Measurements from ENCODE around the gene ZNF438.
"Not testable (repeated sequence)": the region's sequence is repeated elsewhere in the genome, so short reads cannot be mapped to it uniquely, and the experiment has no call there.

The ZNF438 gene

DNA sequence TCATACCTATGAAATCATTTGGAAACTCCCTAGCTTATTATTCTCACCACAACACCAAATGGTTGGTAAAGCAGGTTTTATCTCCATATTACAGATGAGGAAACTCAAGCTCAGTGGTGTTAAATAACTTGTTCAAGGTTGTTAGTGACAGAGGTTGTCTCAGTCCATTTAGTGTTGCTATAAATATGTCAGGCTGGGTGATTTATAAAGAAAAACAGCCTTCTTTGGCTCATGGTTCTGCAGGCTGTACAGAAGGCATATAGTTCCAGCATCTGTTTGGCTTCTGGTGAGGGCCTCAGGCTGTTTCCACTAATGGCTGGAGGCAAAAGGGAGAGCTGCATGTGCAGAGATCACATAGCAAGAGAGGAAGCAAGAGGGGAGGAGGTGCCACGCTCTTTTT, 96.6 kb downstream of the ZNF438 start:
- Histone ChIP-seq H3K27me3 (ENCODE audit: control insufficient read depth in 5 of 5, insufficient read depth in 4 of 5, low read length in 5 of 5) (no peaks in the 10 kb centered on the region), H3K36me3 (ENCODE audit: control insufficient read depth in 5 of 5, insufficient read depth in 5 of 5, low read length in 5 of 5) (peaks cover 0 to 30% (median 8%) of the 10 kb centered on the region in 5 donors), H3K9ac (ENCODE audit: low read length in 5 of 5) (no peak overlapping the region), H3K4me3 (ENCODE audit: low read depth in 1 of 5, low read length in 5 of 5) (no peak overlapping the region), H3K9me3 (ENCODE audit: control insufficient read depth in 5 of 5, low read length in 5 of 5) (no peaks in the 10 kb centered on the region), H3K27ac (ENCODE audit: low read depth, low read length) (no peak overlapping the region), H3K4me1 (ENCODE audit: control insufficient read depth in 5 of 5, insufficient read depth in 5 of 5, low read length in 5 of 5) (peaks cover 0 to 5% (median 2%) of the 10 kb centered on the region in 5 donors)

GRCh38 chr10:30931094-30931493, 100.6 kb downstream of the ZNF438 start:
- H3K27ac ChIP-seq (ENCODE audit: low read depth, low read length), result no peak overlapping the region
- no peaks in the 10 kb centered on the region for H3K27me3 ChIP-seq (ENCODE audit: control insufficient read depth in 5 of 5, insufficient read depth in 4 of 5, low read length in 5 of 5)
- peaks cover 3 to 34% (median 9%) of the 10 kb centered on the region in 5 donors for H3K36me3 ChIP-seq (ENCODE audit: control insufficient read depth in 5 of 5, insufficient read depth in 5 of 5, low read length in 5 of 5)
- H3K4me1 ChIP-seq (ENCODE audit: control insufficient read depth in 5 of 5, insufficient read depth in 5 of 5, low read length in 5 of 5), result peaks cover 0 to 13% (median 6%) of the 10 kb centered on the region in 5 donors
- no peak overlapping the region for H3K4me3 ChIP-seq (ENCODE audit: low read depth in 1 of 5, low read length in 5 of 5)
- no peaks in the 10 kb centered on the region for H3K9me3 ChIP-seq (ENCODE audit: control insufficient read depth in 5 of 5, low read length in 5 of 5)
- H3K9ac ChIP-seq (ENCODE audit: low read length in 5 of 5), result no peak overlapping the region

DNA sequence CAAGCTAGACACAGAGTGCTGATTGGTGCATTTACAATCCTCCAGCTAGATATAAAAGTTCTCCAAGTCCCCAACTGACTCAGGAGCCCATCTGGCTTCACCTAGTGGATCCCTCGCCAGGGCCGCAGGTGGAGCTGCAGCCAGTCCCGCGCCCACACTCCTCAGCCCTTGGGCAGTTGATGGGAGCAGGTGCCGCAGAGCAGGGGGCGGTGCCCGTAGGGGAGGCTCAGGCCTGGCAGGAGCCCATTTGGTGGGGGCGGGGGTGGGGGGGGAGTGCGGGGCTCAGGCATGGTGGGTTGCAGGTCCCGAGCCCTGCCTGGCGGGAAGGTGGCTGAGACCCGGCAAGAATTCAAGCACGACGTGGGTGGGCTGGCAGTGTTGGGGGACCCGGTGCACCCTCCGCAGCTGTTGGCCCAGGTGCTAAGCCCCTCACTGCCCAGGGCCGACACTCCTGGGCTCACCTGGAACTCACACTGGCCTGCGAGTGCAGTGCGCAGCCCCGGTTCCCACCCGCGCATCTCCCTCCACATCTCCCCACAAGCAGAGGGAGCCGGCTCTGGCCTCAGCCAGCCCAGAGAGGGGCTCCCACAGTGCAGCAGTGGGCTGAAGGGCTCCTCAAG, 101.7 kb downstream of the ZNF438 start:
- Histone ChIP-seq H3K27ac (ENCODE audit: low read depth, low read length) (no peak overlapping the region), H3K4me1 (ENCODE audit: control insufficient read depth in 5 of 5, insufficient read depth in 5 of 5, low read length in 5 of 5) (peaks cover 0 to 13% (median 6%) of the 10 kb centered on the region in 5 donors), H3K4me3 (ENCODE audit: low read depth in 1 of 5, low read length in 5 of 5) (no peak overlapping the region), H3K36me3 (ENCODE audit: control insufficient read depth in 5 of 5, insufficient read depth in 5 of 5, low read length in 5 of 5) (peaks cover 3 to 25% (median 9%) of the 10 kb centered on the region in 5 donors), H3K27me3 (ENCODE audit: control insufficient read depth in 5 of 5, insufficient read depth in 4 of 5, low read length in 5 of 5) (no peaks in the 10 kb centered on the region), H3K9ac (ENCODE audit: low read length in 5 of 5) (no peak overlapping the region), H3K9me3 (ENCODE audit: control insufficient read depth in 5 of 5, low read length in 5 of 5) (peaks cover 0 to 4% (median 0%) of the 10 kb centered on the region in 5 donors)

- Histone ChIP-seq H3K4me1 (ENCODE audit: control insufficient read depth in 5 of 5, insufficient read depth in 5 of 5, low read length in 5 of 5) (peaks cover 0 to 13% (median 6%) of the 10 kb centered on the region in 5 donors), H3K36me3 (ENCODE audit: control insufficient read depth in 5 of 5, insufficient read depth in 5 of 5, low read length in 5 of 5) (peaks cover 4 to 24% (median 9%) of the 10 kb centered on the region in 5 donors)
- not testable (repeated sequence) for H3K9me3 ChIP-seq (ENCODE audit: control insufficient read depth in 5 of 5, low read length in 5 of 5); H3K4me3 ChIP-seq (ENCODE audit: low read depth in 1 of 5, low read length in 5 of 5); H3K27me3 ChIP-seq (ENCODE audit: control insufficient read depth in 5 of 5, insufficient read depth in 4 of 5, low read length in 5 of 5); H3K9ac ChIP-seq (ENCODE audit: low read length in 5 of 5); H3K27ac ChIP-seq (ENCODE audit: low read depth, low read length)
Measured at GRCh38 chr10:30929311-30929729, 102.3 kb downstream of the ZNF438 start.

GRCh38 chr10:30928742-30929141, 102.9 kb downstream of the ZNF438 start:
- H3K27ac ChIP-seq (ENCODE audit: low read depth, low read length), result no peak overlapping the region
- peaks cover 0 to 7% (median 2%) of the 10 kb centered on the region in 5 donors for H3K9me3 ChIP-seq (ENCODE audit: control insufficient read depth in 5 of 5, low read length in 5 of 5)
- H3K4me3 ChIP-seq (ENCODE audit: low read depth in 1 of 5, low read length in 5 of 5), result no peak overlapping the region
- H3K4me1 ChIP-seq (ENCODE audit: control insufficient read depth in 5 of 5, insufficient read depth in 5 of 5, low read length in 5 of 5), result peaks cover 0 to 13% (median 6%) of the 10 kb centered on the region in 5 donors
- H3K9ac ChIP-seq (ENCODE audit: low read length in 5 of 5), result no peak overlapping the region
- H3K36me3 ChIP-seq (ENCODE audit: control insufficient read depth in 5 of 5, insufficient read depth in 5 of 5, low read length in 5 of 5), result peaks cover 7 to 28% (median 14%) of the 10 kb centered on the region in 5 donors
- H3K27me3 ChIP-seq (ENCODE audit: control insufficient read depth in 5 of 5, insufficient read depth in 4 of 5, low read length in 5 of 5), result no peaks in the 10 kb centered on the region

DNA sequence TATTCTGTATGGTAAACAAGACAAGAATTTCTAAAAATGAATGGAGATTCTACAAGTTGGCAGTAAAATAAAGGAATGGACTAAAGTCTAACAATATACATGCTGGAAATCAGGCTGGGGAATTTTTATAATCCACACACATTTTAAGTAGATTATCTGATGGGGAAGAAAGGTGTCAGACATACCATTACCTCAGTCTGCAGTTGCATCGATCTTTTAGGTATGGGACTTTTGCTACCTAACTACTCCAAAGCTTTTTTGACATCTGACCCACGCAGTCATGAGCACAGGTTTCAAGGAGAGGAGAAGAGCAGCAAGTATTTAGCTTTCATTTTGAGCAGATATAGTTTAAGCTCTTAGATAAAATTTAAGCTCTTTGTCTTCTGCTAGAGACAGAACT, 113.0 kb downstream of the ZNF438 start:
- no peaks in the 10 kb centered on the region for H3K9me3 ChIP-seq (ENCODE audit: control insufficient read depth in 5 of 5, low read length in 5 of 5)

DNA sequence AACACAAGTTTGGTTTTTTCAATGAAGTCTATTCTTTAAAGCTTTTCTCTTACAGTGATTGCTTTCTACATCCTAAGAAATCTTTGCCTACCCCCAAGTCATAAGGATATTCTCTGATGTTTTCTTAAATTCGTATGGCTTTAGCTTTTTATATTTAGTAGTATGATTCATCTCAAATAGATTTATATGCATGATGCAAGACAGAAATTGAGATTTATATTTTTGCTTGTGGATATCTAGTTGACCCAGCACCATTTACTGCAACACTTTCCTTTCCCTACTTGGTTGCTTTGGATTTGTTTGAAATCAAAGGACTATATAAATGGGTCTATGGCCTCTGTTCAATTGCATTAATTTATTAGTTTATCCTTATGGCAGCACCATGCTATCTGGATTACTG, 113.9 kb downstream of the ZNF438 start:
- Histone ChIP-seq H3K4me1 (ENCODE audit: control insufficient read depth in 5 of 5, insufficient read depth in 5 of 5, low read length in 5 of 5) (peaks cover 0 to 21% (median 9%) of the 10 kb centered on the region in 5 donors), H3K36me3 (ENCODE audit: control insufficient read depth in 5 of 5, insufficient read depth in 5 of 5, low read length in 5 of 5) (peaks cover 0 to 7% (median 0%) of the 10 kb centered on the region in 5 donors), H3K27ac (ENCODE audit: low read depth, low read length) (no peak overlapping the region), H3K4me3 (ENCODE audit: low read depth in 1 of 5, low read length in 5 of 5) (no peak overlapping the region), H3K9me3 (ENCODE audit: control insufficient read depth in 5 of 5, low read length in 5 of 5) (no peaks in the 10 kb centered on the region), H3K9ac (ENCODE audit: low read length in 5 of 5) (no peak overlapping the region), H3K27me3 (ENCODE audit: control insufficient read depth in 5 of 5, insufficient read depth in 4 of 5, low read length in 5 of 5) (no peaks in the 10 kb centered on the region)

More for the DNA sequence above, 113.0 kb downstream of the ZNF438 start:
- Histone ChIP-seq H3K36me3 (ENCODE audit: control insufficient read depth in 5 of 5, insufficient read depth in 5 of 5, low read length in 5 of 5) (peaks cover 0 to 7% (median 0%) of the 10 kb centered on the region in 5 donors), H3K27ac (ENCODE audit: low read depth, low read length) (no peak overlapping the region), H3K4me3 (ENCODE audit: low read depth in 1 of 5, low read length in 5 of 5) (no peak overlapping the region), H3K9ac (ENCODE audit: low read length in 5 of 5) (no peak overlapping the region), H3K27me3 (ENCODE audit: control insufficient read depth in 5 of 5, insufficient read depth in 4 of 5, low read length in 5 of 5) (no peaks in the 10 kb centered on the region), H3K4me1 (ENCODE audit: control insufficient read depth in 5 of 5, insufficient read depth in 5 of 5, low read length in 5 of 5) (peaks cover 0 to 12% (median 0%) of the 10 kb centered on the region in 5 donors)

GRCh38 chr10:30917067-30917466, 114.6 kb downstream of the ZNF438 start:
- H3K9me3 ChIP-seq (ENCODE audit: control insufficient read depth in 5 of 5, low read length in 5 of 5), result no peaks in the 10 kb centered on the region
- H3K9ac ChIP-seq (ENCODE audit: low read length in 5 of 5), result no peak overlapping the region
- H3K36me3 ChIP-seq (ENCODE audit: control insufficient read depth in 5 of 5, insufficient read depth in 5 of 5, low read length in 5 of 5), result peaks cover 0 to 5% (median 0%) of the 10 kb centered on the region in 5 donors
- no peaks in the 10 kb centered on the region for H3K27me3 ChIP-seq (ENCODE audit: control insufficient read depth in 5 of 5, insufficient read depth in 4 of 5, low read length in 5 of 5)
- no peak overlapping the region for H3K27ac ChIP-seq (ENCODE audit: low read depth, low read length)
- peaks cover 0 to 28% (median 16%) of the 10 kb centered on the region in 5 donors for H3K4me1 ChIP-seq (ENCODE audit: control insufficient read depth in 5 of 5, insufficient read depth in 5 of 5, low read length in 5 of 5)
- H3K4me3 ChIP-seq (ENCODE audit: low read depth in 1 of 5, low read length in 5 of 5), result no peak overlapping the region

GRCh38 chr10:30915146-30915545, 116.5 kb downstream of the ZNF438 start:
- Histone ChIP-seq H3K36me3 (ENCODE audit: control insufficient read depth in 5 of 5, insufficient read depth in 5 of 5, low read length in 5 of 5) (peaks cover 0 to 5% (median 0%) of the 10 kb centered on the region in 5 donors), H3K27ac (ENCODE audit: low read depth, low read length) (no peak overlapping the region), H3K9me3 (ENCODE audit: control insufficient read depth in 5 of 5, low read length in 5 of 5) (no peaks in the 10 kb centered on the region), H3K9ac (ENCODE audit: low read length in 5 of 5) (no peak overlapping the region), H3K4me1 (ENCODE audit: control insufficient read depth in 5 of 5, insufficient read depth in 5 of 5, low read length in 5 of 5) (peaks cover 0 to 36% (median 17%) of the 10 kb centered on the region in 5 donors), H3K4me3 (ENCODE audit: low read depth in 1 of 5, low read length in 5 of 5) (no peak overlapping the region), H3K27me3 (ENCODE audit: control insufficient read depth in 5 of 5, insufficient read depth in 4 of 5, low read length in 5 of 5) (no peaks in the 10 kb centered on the region)

DNA sequence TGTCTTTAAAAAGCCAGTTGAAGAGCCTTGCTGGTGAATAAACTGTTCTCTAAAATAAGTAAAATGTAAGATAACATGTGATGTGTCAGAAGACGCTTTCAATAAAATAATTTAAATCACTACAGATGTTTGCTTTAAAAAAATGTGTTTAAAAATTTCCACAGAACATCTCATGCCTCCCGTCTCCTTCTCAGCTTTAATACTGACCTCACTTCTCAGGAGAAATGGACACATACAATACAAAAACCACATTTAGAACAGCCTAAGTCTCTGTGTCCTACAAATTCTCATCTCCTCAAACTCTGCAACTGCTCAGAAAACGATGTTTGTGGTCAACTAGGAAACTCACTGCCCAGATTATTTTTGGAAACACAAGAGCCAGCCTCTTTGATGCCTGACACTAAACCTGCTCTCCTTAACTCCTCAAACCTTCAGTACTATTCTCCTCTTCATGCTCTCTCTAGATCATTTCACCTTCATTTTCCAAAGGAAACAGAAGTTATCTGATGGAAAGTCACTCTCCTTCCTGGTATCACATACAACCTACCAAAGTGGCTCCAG, 120.3 kb downstream of the ZNF438 start:
- Histone ChIP-seq H3K4me1 (ENCODE audit: control insufficient read depth in 5 of 5, insufficient read depth in 5 of 5, low read length in 5 of 5) (peaks cover 0 to 36% (median 17%) of the 10 kb centered on the region in 5 donors), H3K27ac (ENCODE audit: low read depth, low read length) (no peak overlapping the region), H3K27me3 (ENCODE audit: control insufficient read depth in 5 of 5, insufficient read depth in 4 of 5, low read length in 5 of 5) (no peaks in the 10 kb centered on the region), H3K9ac (ENCODE audit: low read length in 5 of 5) (no peak overlapping the region), H3K36me3 (ENCODE audit: control insufficient read depth in 5 of 5, insufficient read depth in 5 of 5, low read length in 5 of 5) (peaks cover 2 to 21% (median 7%) of the 10 kb centered on the region in 5 donors), H3K9me3 (ENCODE audit: control insufficient read depth in 5 of 5, low read length in 5 of 5) (no peaks in the 10 kb centered on the region), H3K4me3 (ENCODE audit: low read depth in 1 of 5, low read length in 5 of 5) (no peak overlapping the region)

Data from subcutaneous abdominal adipose tissue (tissue), 5 donors.